Measurements from ENCODE around the gene NCBP3. TPM values are rescaled to one million over a fixed set of nuclear protein-coding genes. Genes with fewer than 3 reads are reported as not detected.

The NCBP3 gene
- total and polyA plus RNA-seq, 9 of the 15 experiments (the other 6 are each of a cell fraction or from before 2014, with no cell fraction given) = 3.1 to 25.5 (median 20.5) TPM

DNA sequence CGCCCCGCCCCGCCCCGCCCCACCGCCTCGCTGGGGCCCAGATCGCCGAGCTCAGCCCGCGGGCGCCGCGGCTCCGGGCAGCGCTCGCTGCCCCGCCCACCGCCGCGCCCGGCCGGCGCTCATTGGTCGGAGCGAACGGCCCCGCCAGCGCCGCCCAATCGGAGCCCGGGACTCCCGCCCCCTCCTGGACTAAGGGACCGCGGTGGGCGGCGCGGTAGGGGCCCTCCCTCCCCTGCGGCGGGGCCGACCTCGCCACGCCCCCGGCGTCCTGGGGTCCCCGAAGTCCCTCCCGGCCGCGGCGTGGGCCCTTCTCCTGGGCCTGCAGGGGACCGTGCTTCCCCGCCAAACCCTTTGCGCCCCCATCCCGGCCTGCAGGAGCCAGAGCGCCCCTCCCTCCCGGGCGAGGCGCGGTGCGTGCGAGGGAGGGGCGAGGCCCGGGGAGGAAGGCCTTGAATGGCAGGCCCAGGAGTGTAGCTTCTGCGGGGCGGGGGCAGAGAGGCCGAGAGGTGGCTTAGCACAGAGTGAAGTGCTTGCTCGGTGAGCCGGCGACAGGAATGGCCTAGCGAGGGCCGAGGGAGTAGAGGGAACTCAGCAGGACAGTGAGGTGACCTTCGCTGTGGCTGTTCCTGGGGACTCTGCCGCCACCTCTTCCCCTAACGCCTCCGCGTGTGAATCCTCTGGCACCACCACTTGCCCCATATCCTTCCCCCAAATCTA lies 47.1 kb upstream of the NCBP3 start, which contains the start of gene CAMKK1:
Gene CAMKK1 (minus strand): TSS at position 51 of the 717 bp plus-strand sequence. CDS start 7,366 bp downstream, outside the sequence.
- peaks cover 24 to 69% of the 10 kb centered on the region in 2 experiments for H3K4me1 ChIP-seq (replicated peaks in 1 of 2; ENCODE audit: control insufficient read depth in 2 of 2, insufficient read depth in 2 of 2, low read length in 2 of 2)
- DNase-seq (ENCODE audit: extremely low read depth in 1 of 4, low spot score in 3 of 4) (peak; percentile 91 to 97 (median 96)), ATAC-seq (peak; percentile 91), FAIRE-seq (peak; percentile 90)
- no peaks in the 10 kb centered on the region for H3K9me1 ChIP-seq (ENCODE audit: control insufficient read depth, insufficient read depth, low read length)
- POLR2A ChIA-PET = interaction anchor here (0.7 to 2.5 kb wide), 2 partner anchors 21 to 228 kb away, joined by 3 to 9 read pairs; no protein-coding TSS in a partner anchor
- WGBS (ENCODE audit: insufficient coverage, low coverage, missing lambda C conversion rate) = 4% methylated on average over 13 of the region's 75 CpGs
- peak within 1 kb of the TSS; percentile 78 for H3K27ac ChIP-seq (ENCODE audit: extremely low read depth, low read depth, low read length)
- H3K36me3 ChIP-seq (ENCODE audit: control insufficient read depth, insufficient read depth, low read length) = no peaks in the 10 kb centered on the region
- CTCF ChIA-PET (ENCODE audit: low intra/inter-chr PET ratio) = interaction anchor here (0.7 kb wide), 1 partner anchor 114 kb away, joined by 3 read pairs; no protein-coding TSS in a partner anchor
- peak within 1 kb of the TSS; percentile 81 for H3K4me2 ChIP-seq (ENCODE audit: insufficient read depth, low read length)
- H3K9me3 ChIP-seq (replicated peaks; ENCODE audit: control insufficient read depth, insufficient read depth, low read depth, low read length) = no peaks in the 10 kb centered on the region
- in situ Hi-C loops (cut with MboI) = no loop called here
- no TSS peak for BruUV-seq (replicated peaks)
- peak within 1 kb of the TSS; percentile 95 for H2AFZ ChIP-seq (ENCODE audit: low read depth, low read length)
- H3K4me3 ChIP-seq = peak within 1 kb of the TSS; percentile 61
- no peaks in the 10 kb centered on the region for H3K27me3 ChIP-seq (ENCODE audit: control insufficient read depth in 2 of 2, insufficient read depth in 2 of 2, low read length in 2 of 2)
- H4K20me1 ChIP-seq (replicated peaks; ENCODE audit: control insufficient read depth, insufficient read depth, low read length) = no peaks in the 10 kb centered on the region
- H3K9ac ChIP-seq (ENCODE audit: insufficient read depth in 1 of 2, low read depth in 2 of 2, low read length in 2 of 2) = peak within 1 kb of the TSS; percentile 69 to 90
- peaks cover 24% of the 10 kb centered on the region; the same call in 2 of the 3 replicates for H3K79me2 ChIP-seq (ENCODE audit: control insufficient read depth, insufficient read depth, low read length)
- intact Hi-C loops (cut with micrococcal nuclease) = no loop called here
- TF ChIP-seq EGR1 (conservative IDR thresholded peaks at IDR 0.05) = peak; percentile 48
- no peak for TF ChIP-seq ZNF589 (CRISPR knock-in tag; IDR thresholded peaks at IDR 0.05; ENCODE audit: low read depth)
- TF ChIP-seq ESRRA (IDR thresholded peaks at IDR 0.05; ENCODE audit: borderline replicate concordance, low read depth) = 0 out of 2 replicates have a peak, but pooled peaks have one; percentile 57
- peak; percentile 60 for TF ChIP-seq NFYB (IDR thresholded peaks at IDR 0.05; ENCODE audit: extremely low read depth, insufficient read length)
- no peak for TF ChIP-seq PREB (CRISPR knock-in tag; IDR thresholded peaks at IDR 0.05)
- peak in 1 of 2 experiments; percentile 69; a peak in 2 of 4 replicates for TF ChIP-seq SRF (CRISPR knock-in tag; IDR thresholded peaks at IDR 0.05)
- no peak for TF ChIP-seq BRCA1 (IDR thresholded peaks at IDR 0.05)
- no peak for TF ChIP-seq BRCA1 (CRISPR knock-in tag; IDR thresholded peaks at IDR 0.05)
- TF ChIP-seq RBFOX2 (IDR thresholded peaks at IDR 0.05; ENCODE audit: low read depth, low read length) = peak; percentile 70
- TF ChIP-seq ATF7 (IDR thresholded peaks at IDR 0.05) = peak; percentile 56
- no peak for TF ChIP-seq ATF1 (CRISPR knock-in tag; IDR thresholded peaks at IDR 0.05)
- peak; percentile 56 for TF ChIP-seq ATF1 (tag; IDR thresholded peaks at IDR 0.05)
- TF ChIP-seq CEBPZ (IDR thresholded peaks at IDR 0.05; ENCODE audit: borderline replicate concordance, low read depth, low read length) = no peak
- no peak for TF ChIP-seq BRF2 (IDR thresholded peaks at IDR 0.05; ENCODE audit: borderline replicate concordance, insufficient read depth, insufficient read length)
- no peak for TF ChIP-seq HDAC3 (IDR thresholded peaks at IDR 0.05; ENCODE audit: borderline replicate concordance, partially characterized antibody)
- peak; percentile 66; the same call in 1 of the 2 replicates for TF ChIP-seq KLF1 (tag; IDR thresholded peaks at IDR 0.05)
- TF ChIP-seq HCFC1 (IDR thresholded peaks at IDR 0.05; ENCODE audit: low read depth, low read length) = 0 out of 2 replicates have a peak, but pooled peaks have one; percentile 6
